OCI-LY7 (cell line): ENCODE results near the gene ST6GALNAC5. TPM values are rescaled to one million over a fixed set of nuclear protein-coding genes. Genes with fewer than 3 reads are reported as not detected.

Source experiments
- BruUV-seq: library from RNA; stranded (reverse); fragments of 400-500 nt; replicated peaks from 2 replicates; lab custom pipeline; 2021; lab: Mats Ljungman, UMichigan
- CTCF ChIA-PET: fragments of 300-600 bp; sonication (Branson Sonifier 250); formaldehyde crosslinking; loops from one replicate; lab custom pipeline; 2022; ENCODE audit warnings: antibody characterized with exemption; ENCODE audit not compliant: unreplicated experiment; lab: Charles Lee
- POLR2A ChIA-PET: fragments of 300-600 bp; sonication (Branson Sonifier 250); formaldehyde crosslinking; loops from one replicate; lab custom pipeline; 2022; ENCODE audit warnings: antibody characterized with exemption; lab: Charles Lee
- DNase-seq: peaks from one replicate; pipeline ENCODE4 v3.0.0-alpha.2; 2015; ENCODE audit warnings: low spot score
- H2AFZ ChIP-seq: fragments of 200-600 bp; sonication (generic), shearing (Covaris generic); 2 replicates; pipeline ENCODE4 v1.6.1; 2014; ENCODE audit warnings: mild to moderate bottlenecking, antibody characterized with exemption, low read length, moderate library complexity
- H3K27ac ChIP-seq: fragments of 200-600 bp; sonication (generic); 2 replicates; pipeline ENCODE4 v1.5.1; 2014; ENCODE audit warnings: mixed run types, low read depth, mild to moderate bottlenecking, moderate library complexity, low read length, inconsistent platforms; ENCODE audit not compliant: poor library complexity, severe bottlenecking
- H3K36me3 ChIP-seq: fragments of 200-600 bp; sonication (generic); 2 replicates; pipeline ENCODE4 v1.6.1; 2014; ENCODE audit warnings: mild to moderate bottlenecking, antibody characterized with exemption, low read length, moderate library complexity, mixed read lengths; ENCODE audit not compliant: insufficient read depth
- H3K4me1 ChIP-seq: fragments of 200-600 bp; sonication (generic); 2 replicates; pipeline ENCODE4 v1.5.1; 2014; ENCODE audit warnings: mild to moderate bottlenecking, low read length; ENCODE audit not compliant: insufficient read depth, poor library complexity, severe bottlenecking
- H3K4me2 ChIP-seq: fragments of 200-600 bp; sonication (generic); 2 replicates; pipeline ENCODE4 v1.6.1; 2014; ENCODE audit warnings: mild to moderate bottlenecking, low read length
- H3K4me3 ChIP-seq: fragments of 200-600 bp; sonication (generic); 2 replicates; pipeline ENCODE4 v1.5.1; 2014; ENCODE audit warnings: mild to moderate bottlenecking, low read depth, low read length; ENCODE audit not compliant: poor library complexity, severe bottlenecking
- H3K79me2 ChIP-seq: fragments of 200-600 bp; sonication (generic); 2 replicates; pipeline ENCODE4 v1.6.1; 2016; ENCODE audit warnings: low read depth, mild to moderate bottlenecking, low read length, moderate library complexity, mixed read lengths; ENCODE audit not compliant: insufficient read depth
- H3K9me2 ChIP-seq: fragments of 200-600 bp; sonication (generic); 2 replicates; pipeline ENCODE4 v1.6.1; 2016; ENCODE audit warnings: mild to moderate bottlenecking, low read length, mixed read lengths; ENCODE audit not compliant: insufficient read depth
- H3K9me3 ChIP-seq: fragments of 200-600 bp; sonication (generic); 2 replicates; pipeline ENCODE4 v1.6.1; 2014; ENCODE audit warnings: mild to moderate bottlenecking, mixed run types, low read length, mixed read lengths
- H4K20me1 ChIP-seq: fragments of 200-600 bp; sonication (generic); 2 replicates; pipeline ENCODE4 v1.6.1; 2014; ENCODE audit warnings: mild to moderate bottlenecking, antibody characterized with exemption, low read length, moderate library complexity, mixed read lengths; ENCODE audit not compliant: insufficient read depth
- CTCF ChIP-seq: fragments of 200-600 bp; sonication (generic); conservative IDR thresholded peaks from 2 replicates; pipeline ENCODE4 v1.5.1; 2014; ENCODE audit warnings: mild to moderate bottlenecking, antibody characterized with exemption, low read length, moderate library complexity, mixed read lengths
- EZH2phosphoT487 ChIP-seq: fragments of 200-600 bp; sonication (generic); IDR thresholded peaks from 2 replicates; pipeline ENCODE4 v1.6.1; 2018; ENCODE audit warnings: low read depth, borderline replicate concordance, mild to moderate bottlenecking, mixed run types, antibody characterized with exemption, low read length, moderate library complexity, mixed read lengths
- intact Hi-C: fragments of 100-400 bp; cut with micrococcal nuclease; formaldehyde crosslinking; loops from one replicate; pipeline ENCODE4 v1.10.0; 2022; ENCODE audit not compliant: unreplicated experiment
- microRNA-seq: library from miRNA; unstranded; fragments of <30 nt; microRNA quantifications from one replicate; pipeline ENCODE4 v1.2.0, GENCODE V29; 2022; ENCODE audit warnings: borderline replicate concordance
- small RNA-seq: library from RNA; depleted of rRNA; stranded (forward); fragments of <200 nt; gene quantifications from one replicate; pipeline ENCODE3, GENCODE V24; 2014
- total RNA-seq, 2 experiments: library from RNA; depleted of rRNA in 1 of 2; stranded (reverse); fragments of >200 nt in 1 of 2; shearing (Covaris generic) in 1 of 2; gene quantifications; 2 replicates each; pipeline ENCODE4 v1.2.3, GENCODE V29; 2014 to 2022

The ST6GALNAC5 gene
- total RNA-seq, 2 experiments from 2014 or later: not detected

- H3K36me3 ChIP-seq: no peaks in the 10 kb centered on the region
- no peaks in the 10 kb centered on the region for H3K9me3 ChIP-seq
- POLR2A ChIA-PET: interaction anchor here (0.6 to 1.0 kb wide), 2 partner anchors 8 to 287 kb away, joined by 3 to 5 read pairs; no protein-coding TSS in a partner anchor
- H3K4me3 ChIP-seq: no peak overlapping the region
- intact Hi-C loops: no loop called here
- CTCF ChIA-PET: no interaction called here
- no peaks in the 10 kb centered on the region for H4K20me1 ChIP-seq
- no peaks in the 10 kb centered on the region for H3K79me2 ChIP-seq
- TF ChIP-seq CTCF: no peak
- no peak for TF ChIP-seq EZH2phosphoT487
- no peak overlapping the region for H3K4me2 ChIP-seq
- BruUV-seq: no TSS peak
- no peak overlapping the region for H3K27ac ChIP-seq
- no peak overlapping the region for H2AFZ ChIP-seq
- no peaks in the 10 kb centered on the region for H3K4me1 ChIP-seq
- no peak for DNase-seq
- no peaks in the 10 kb centered on the region for H3K9me2 ChIP-seq
These were observed 237.4 kb downstream of the ST6GALNAC5 start for GRCh38 chr1:77104672-77105071.

Small RNAs within 50 kb of the gene (microRNA-seq; reads per million reads assigned to microRNA genes)
- gene MIR7156: not detected

Small RNAs within 50 kb of the gene (small RNA-seq; reads per million reads assigned to genes)
- not detected for gene MIR7156
